Measurements from ENCODE around the gene S100PBP.

S100PBP gene

DNA sequence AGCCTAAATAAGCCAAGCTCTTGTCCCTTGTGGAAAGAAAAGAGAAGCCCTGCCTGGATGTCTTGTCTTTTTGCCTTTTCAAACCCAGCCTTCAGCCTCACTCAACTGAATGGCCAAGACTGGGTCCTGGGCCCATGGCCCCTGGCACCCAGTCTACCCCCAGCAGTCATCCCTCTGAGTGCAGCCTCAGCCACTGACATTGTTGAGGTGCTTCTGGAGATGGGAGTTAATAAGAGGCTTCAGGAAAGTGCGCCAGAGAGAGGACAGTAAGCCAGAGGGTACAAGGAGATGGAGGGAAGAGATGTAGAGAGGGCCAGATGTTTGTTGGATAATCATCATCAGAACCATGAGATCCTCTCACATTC, 46.4 kb downstream of the S100PBP start:
- TF ChIP-seq, protein P1, sequence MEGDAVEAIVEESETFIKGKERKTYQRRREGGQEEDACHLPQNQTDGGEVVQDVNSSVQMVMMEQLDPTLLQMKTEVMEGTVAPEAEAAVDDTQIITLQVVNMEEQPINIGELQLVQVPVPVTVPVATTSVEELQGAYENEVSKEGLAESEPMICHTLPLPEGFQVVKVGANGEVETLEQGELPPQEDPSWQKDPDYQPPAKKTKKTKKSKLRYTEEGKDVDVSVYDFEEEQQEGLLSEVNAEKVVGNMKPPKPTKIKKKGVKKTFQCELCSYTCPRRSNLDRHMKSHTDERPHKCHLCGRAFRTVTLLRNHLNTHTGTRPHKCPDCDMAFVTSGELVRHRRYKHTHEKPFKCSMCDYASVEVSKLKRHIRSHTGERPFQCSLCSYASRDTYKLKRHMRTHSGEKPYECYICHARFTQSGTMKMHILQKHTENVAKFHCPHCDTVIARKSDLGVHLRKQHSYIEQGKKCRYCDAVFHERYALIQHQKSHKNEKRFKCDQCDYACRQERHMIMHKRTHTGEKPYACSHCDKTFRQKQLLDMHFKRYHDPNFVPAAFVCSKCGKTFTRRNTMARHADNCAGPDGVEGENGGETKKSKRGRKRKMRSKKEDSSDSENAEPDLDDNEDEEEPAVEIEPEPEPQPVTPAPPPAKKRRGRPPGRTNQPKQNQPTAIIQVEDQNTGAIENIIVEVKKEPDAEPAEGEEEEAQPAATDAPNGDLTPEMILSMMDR (IDR thresholded peaks at IDR 0.05; ENCODE audit: low read depth, low read length), result no peak
- in situ Hi-C loops (cut with HindIII; ENCODE audit: low sequenced_read_pairs), result no loop called here
- H3K4me3 ChIP-seq (ENCODE audit: low read depth, low read length), result no peak overlapping the region
- no peak for DNase-seq (ENCODE audit: low read depth, low spot score)

DNA sequence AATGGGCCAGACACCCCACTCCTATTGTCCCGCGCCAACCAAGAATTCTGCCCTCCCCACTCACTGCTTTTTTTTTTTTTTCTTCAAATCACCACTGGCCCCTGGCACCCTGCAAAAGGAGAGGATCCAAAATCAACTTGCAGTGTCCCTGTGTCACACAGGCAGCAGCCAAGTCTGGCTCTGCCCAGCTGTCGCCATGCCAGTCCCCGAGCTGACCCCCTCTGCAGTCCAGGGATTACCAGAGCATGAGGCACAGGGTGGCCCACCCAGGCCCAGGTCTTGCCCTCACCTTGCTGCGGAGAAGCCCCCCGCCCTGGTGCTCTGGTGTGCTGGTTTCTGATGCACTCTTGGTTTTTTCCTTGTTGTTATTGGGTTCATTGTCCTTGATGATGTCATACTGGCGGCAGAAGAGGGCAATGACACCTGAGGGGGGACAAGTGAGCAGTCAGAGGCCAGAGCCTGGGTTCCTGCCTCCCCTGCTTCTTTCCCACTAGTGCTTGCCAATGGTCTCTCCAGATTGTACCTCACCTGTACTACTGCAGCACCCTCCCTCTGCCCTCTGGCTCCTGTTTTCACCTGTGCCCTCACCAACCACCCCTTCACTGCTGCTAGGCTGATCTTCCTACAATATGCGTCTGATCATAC, 47.0 kb downstream of the S100PBP start:
- TF ChIP-seq, protein P1 (IDR thresholded peaks at IDR 0.05; ENCODE audit: low read depth, low read length), result no peak
- no peak for DNase-seq (ENCODE audit: low read depth, low spot score)
- in situ Hi-C loops (cut with HindIII; ENCODE audit: low sequenced_read_pairs), result no loop called here
- H3K4me3 ChIP-seq (ENCODE audit: low read depth, low read length), result no peak overlapping the region

DNA sequence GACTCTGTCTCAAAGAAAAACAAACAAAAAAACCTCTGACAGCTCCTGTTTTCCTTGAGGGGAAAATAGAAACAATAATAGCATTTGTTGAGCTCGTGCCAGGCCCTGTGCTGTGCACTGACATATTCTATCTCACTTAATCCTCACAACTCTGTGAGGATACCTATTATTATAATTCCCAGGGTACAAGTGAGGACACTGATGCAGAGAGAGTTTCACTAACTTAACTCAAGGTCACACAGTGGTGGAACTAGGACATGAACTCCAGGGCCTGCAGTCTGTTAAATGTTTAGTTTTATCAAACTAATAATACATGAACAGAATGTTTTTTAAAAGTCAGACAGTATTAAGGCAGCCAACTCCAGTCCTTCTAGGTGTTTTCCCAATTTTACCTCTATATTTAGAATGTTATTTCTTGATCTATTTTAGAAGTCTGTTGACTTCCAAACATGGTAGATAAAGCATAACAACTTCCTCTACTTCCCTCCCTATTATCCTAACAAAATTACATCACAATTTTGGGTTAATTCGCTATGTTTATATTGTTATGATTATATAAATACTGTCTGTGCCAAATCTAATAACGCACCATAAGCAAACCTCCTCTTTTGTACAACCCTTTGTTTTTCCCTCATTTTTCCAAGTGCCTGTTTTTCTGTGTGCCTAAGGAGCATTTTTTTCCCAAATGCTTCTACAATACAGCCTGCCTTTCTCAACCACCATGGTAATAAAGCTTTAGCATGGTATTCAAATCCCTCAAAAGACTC, 48.4 kb downstream of the S100PBP start:
- no peak for DNase-seq (ENCODE audit: low read depth, low spot score)
- in situ Hi-C loops (cut with HindIII; ENCODE audit: low sequenced_read_pairs), result no loop called here
- TF ChIP-seq, protein P1 (IDR thresholded peaks at IDR 0.05; ENCODE audit: low read depth, low read length), result no peak
- H3K4me3 ChIP-seq (ENCODE audit: low read depth, low read length), result no peak overlapping the region

DNA sequence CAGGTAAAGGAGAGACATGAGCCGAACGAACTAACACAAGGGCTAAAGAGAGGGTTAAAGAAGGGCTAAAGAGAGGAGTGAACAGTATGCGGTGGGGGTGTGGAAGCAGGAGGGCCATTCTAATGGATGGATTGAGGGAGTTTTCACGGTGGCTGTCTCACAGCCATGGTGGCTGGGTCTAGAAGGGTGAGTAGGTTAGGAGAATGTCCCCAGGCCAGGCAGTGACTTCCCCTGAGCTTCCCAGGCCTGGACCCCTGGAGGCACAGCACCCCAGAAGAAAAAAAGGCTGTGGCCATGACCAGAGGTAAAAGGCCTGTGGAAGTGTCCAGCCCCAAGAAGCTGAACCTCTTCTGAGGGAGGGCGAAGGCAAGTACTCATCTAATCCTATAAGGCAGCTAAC, 49.7 kb downstream of the S100PBP start:
- in situ Hi-C loops (cut with HindIII; ENCODE audit: low sequenced_read_pairs), result no loop called here
- no peak overlapping the region for H3K4me3 ChIP-seq (ENCODE audit: low read depth, low read length)
- TF ChIP-seq, protein P1 (IDR thresholded peaks at IDR 0.05; ENCODE audit: low read depth, low read length), result no peak
- no peak for DNase-seq (ENCODE audit: low read depth, low spot score)

DNA sequence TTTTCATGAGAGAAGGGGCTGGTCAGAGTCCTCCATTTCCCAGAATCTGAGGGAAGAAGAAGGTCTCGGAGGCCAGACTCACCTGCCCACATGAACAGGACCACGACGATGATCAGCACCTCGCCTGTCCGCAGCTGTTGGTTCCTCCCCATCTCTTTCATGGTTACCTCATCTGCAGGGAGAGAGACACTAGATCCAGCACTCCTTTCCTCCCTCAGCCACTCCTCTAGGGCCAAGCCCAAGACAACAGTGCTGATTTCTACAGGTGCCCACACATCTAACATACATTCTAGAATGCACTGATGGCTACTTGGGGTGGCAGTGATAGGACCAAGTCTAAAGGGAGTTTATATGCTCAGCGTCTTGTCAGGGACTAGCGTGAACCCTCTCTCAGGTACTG, 50.2 kb downstream of the S100PBP start:
- in situ Hi-C loops (cut with HindIII; ENCODE audit: low sequenced_read_pairs), result no loop called here
- TF ChIP-seq, protein P1 (IDR thresholded peaks at IDR 0.05; ENCODE audit: low read depth, low read length), result no peak
- DNase-seq (ENCODE audit: low read depth, low spot score), result no peak
- H3K4me3 ChIP-seq (ENCODE audit: low read depth, low read length), result no peak overlapping the region

DNA sequence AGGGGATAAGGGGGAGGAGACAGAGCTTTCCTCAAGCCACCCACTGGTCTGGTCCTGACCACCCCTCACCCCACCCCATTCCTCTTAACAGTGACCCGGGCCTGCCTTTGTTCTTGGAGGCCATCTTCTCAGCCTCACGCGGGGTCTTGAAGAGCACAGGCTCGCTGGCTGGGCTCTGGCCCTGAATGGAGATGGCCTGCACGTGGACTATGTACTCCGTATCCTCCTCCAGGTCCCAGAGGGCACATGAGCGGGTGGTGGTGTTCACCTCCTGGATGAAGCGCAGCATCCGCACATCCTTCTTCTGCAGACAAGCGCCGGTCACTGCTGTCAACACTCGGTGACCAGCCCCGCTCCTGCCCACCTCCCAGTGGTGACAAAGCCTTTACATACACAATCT, 50.6 kb downstream of the S100PBP start:
- in situ Hi-C loops (cut with HindIII; ENCODE audit: low sequenced_read_pairs), result no loop called here
- DNase-seq (ENCODE audit: low read depth, low spot score), result no peak
- H3K4me3 ChIP-seq (ENCODE audit: low read depth, low read length), result no peak overlapping the region
- TF ChIP-seq, protein P1 (IDR thresholded peaks at IDR 0.05; ENCODE audit: low read depth, low read length), result no peak

Data from astrocyte of the spinal cord (primary cell).